Activated T-cell treated with anti-CD3 and anti-CD28 coated beads, Interleukin-2, amount 50 U/mL, for 24 hours (primary cell): ENCODE measurements around the gene IL17C.
"Not testable (repeated sequence)": the region's sequence is repeated elsewhere in the genome, so short reads cannot be mapped to it uniquely, and the experiment has no call there.

Experiments
- DNase-seq: peaks from one replicate; pipeline ENCODE4 v3.0.0-alpha.2; 2020
- H3K27ac Mint-ChIP-seq: 2 replicates; pipeline ENCODE4 v1.8.0; 2020; ENCODE audit warnings: mild to moderate bottlenecking, mixed read lengths
- H3K27me3 Mint-ChIP-seq: 2 replicates; pipeline ENCODE4 v1.8.0; 2020; ENCODE audit warnings: mixed read lengths
- H3K36me3 Mint-ChIP-seq: 2 replicates; pipeline ENCODE4 v1.8.0; 2020; ENCODE audit warnings: low read depth, mixed read lengths
- H3K4me1 Mint-ChIP-seq: 2 replicates; pipeline ENCODE4 v1.8.0; 2020; ENCODE audit warnings: low read depth, mixed read lengths
- H3K4me3 Mint-ChIP-seq: 2 replicates; pipeline ENCODE4 v1.8.0; 2020; ENCODE audit warnings: mild to moderate bottlenecking, moderate library complexity, mixed read lengths
- H3K9me3 Mint-ChIP-seq: 2 replicates; pipeline ENCODE4 v1.8.0; 2020; ENCODE audit warnings: mixed read lengths

The IL17C gene

DNA sequence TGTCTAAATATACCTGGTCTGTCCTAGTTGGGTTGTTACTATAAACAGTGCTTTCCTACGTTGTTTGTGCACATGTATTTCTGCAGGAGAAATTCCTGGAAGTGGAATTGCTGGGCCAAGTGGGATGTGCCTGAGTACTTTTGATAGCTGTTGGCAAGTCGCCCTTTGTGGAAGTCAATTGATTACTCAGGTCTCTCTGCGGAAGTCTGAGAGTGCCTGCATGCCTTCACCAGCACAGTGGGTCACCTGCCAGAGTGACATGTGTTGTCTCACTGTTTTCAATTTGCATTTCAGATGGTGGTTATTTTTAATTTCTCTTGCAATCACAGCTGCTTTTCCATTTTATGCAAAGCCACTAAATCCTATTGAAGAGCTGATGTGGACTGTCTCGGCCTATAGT is 26.8 kb downstream of the IL17C start:
- Mint-ChIP-seq H3K9me3 (no peaks in the 10 kb centered on the region), H3K36me3 (peaks cover 16% of the 10 kb centered on the region), H3K4me1 (peaks cover 19% of the 10 kb centered on the region), H3K27me3 (no peaks in the 10 kb centered on the region), H3K27ac (no peak overlapping the region), H3K4me3 (peak overlapping the region; percentile 2)
- no peak for DNase-seq

DNA sequence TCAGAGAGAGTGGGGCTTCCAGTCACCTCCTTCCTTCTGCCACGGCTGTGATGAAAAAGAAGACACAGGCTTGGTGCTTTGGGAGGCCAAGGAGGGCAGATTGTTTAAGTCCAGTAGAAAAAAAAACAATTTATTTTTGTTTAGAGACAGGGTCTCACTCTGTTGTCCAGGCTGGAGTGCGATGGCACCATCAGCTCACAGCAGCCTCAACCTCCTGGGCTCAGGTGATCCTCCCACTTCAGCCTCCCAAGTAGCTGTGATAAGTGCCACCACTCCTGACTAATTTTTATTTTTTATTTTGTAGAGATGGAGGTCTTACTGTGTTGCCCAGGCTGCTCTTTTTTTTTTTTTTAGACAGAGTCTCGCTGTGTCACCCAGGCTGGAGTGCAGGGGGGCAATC is 27.2 kb downstream of the IL17C start:
- H3K4me3 Mint-ChIP-seq, result no peak overlapping the region
- peaks cover 18% of the 10 kb centered on the region for H3K4me1 Mint-ChIP-seq
- H3K36me3 Mint-ChIP-seq, result peaks cover 15% of the 10 kb centered on the region
- H3K27ac Mint-ChIP-seq, result no peak overlapping the region
- H3K9me3 Mint-ChIP-seq, result no peaks in the 10 kb centered on the region
- no peaks in the 10 kb centered on the region for H3K27me3 Mint-ChIP-seq
- no peak for DNase-seq

DNA sequence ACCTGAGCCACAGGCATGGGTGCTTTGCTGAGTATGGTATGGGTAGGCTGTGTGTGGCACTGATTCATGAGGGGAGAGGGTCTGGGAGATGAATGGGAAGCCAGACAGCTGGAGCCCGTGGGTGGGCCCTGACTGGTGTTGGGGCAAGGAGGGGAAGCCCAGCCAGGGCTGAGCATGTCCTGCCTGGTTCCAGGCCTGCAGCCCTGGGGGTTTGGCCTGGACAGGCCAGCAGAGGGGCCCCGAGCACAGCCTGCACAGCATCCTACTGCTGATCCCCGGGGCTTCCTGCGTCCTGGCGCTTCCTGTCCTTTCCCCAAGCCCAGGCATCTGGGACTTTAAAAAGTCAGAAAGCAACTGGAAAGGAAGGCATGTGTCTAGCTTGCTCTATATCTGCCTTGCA is 29.1 kb downstream of the IL17C start:
- Mint-ChIP-seq H3K4me1 (peaks cover 6% of the 10 kb centered on the region), H3K36me3 (peaks cover 11% of the 10 kb centered on the region), H3K4me3 (no peak overlapping the region), H3K27ac (no peak overlapping the region), H3K27me3 (no peaks in the 10 kb centered on the region), H3K9me3 (no peaks in the 10 kb centered on the region)
- DNase-seq, result no peak

DNA sequence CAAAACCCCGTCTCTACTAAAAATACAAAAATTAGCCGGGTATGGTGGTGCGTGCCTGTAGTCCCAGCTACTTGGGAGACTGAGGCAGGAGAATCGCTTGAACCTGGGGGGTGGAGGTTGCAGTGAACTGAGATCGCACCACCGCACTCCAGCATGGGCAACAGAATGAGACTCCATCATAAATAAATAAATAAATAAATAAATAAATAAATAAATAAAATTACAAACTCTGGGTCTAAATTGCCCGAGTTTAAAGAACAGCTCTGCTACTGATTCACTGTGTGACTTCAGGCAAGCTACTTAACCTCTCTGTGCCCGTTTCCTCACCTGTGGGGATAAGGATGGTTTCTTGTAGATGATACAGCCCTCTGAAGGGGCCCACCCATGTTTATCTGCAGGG is 31.1 kb downstream of the IL17C start:
- not testable (repeated sequence) for H3K27ac Mint-ChIP-seq, H3K27me3 Mint-ChIP-seq, H3K4me1 Mint-ChIP-seq, H3K9me3 Mint-ChIP-seq, H3K4me3 Mint-ChIP-seq, DNase-seq, H3K36me3 Mint-ChIP-seq

DNA sequence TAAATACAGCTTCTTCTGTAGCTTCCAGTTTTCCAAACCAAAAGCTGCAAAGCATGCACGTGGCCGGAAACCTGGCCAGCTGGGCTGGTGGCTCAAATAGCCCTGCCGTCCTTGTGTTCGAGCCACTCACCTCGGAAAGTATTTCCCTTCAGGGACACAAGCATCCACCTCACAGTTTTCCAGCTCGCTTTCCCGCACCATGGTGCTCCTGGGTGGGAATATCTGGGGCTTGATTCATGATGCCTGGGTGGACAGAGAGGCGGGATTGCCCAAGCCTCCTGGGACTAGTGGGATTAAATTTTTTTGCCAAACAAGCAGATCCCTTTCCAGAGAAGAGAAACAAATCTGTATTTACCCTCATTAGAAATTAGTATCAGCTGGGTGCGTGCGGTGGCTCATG is 31.6 kb downstream of the IL17C start:
- Mint-ChIP-seq H3K36me3 (peaks cover 6% of the 10 kb centered on the region), H3K9me3 (no peaks in the 10 kb centered on the region), H3K27me3 (no peaks in the 10 kb centered on the region), H3K27ac (no peak overlapping the region), H3K4me3 (no peak overlapping the region), H3K4me1 (peaks cover under 1% of the 10 kb centered on the region)
- DNase-seq, result no peak

DNA sequence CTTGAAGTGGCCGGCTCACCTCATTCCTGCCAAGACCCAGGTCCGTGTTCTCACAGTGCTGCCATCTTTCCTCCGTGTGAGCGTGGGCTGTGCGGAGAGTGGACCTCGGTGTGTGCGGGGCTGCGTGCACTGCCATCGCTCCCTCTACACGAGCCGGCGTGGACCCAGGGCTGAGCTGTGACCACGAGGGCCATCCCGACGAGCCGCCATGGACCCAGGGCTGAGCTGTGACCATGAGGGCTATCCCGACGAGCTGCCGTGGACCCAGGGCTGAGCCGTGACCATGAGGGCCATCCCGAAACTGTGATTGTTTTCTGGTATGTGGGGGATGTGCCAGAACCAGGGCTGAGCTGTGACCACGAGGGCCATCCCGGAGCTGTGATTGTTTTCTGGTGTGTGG is 33.4 kb downstream of the IL17C start:
- H3K27ac Mint-ChIP-seq, result no peak overlapping the region
- no peaks in the 10 kb centered on the region for H3K9me3 Mint-ChIP-seq
- no peak overlapping the region for H3K4me3 Mint-ChIP-seq
- peaks cover 6% of the 10 kb centered on the region for H3K36me3 Mint-ChIP-seq
- DNase-seq, result no peak
- H3K4me1 Mint-ChIP-seq, result no peaks in the 10 kb centered on the region
- H3K27me3 Mint-ChIP-seq, result no peaks in the 10 kb centered on the region

DNA sequence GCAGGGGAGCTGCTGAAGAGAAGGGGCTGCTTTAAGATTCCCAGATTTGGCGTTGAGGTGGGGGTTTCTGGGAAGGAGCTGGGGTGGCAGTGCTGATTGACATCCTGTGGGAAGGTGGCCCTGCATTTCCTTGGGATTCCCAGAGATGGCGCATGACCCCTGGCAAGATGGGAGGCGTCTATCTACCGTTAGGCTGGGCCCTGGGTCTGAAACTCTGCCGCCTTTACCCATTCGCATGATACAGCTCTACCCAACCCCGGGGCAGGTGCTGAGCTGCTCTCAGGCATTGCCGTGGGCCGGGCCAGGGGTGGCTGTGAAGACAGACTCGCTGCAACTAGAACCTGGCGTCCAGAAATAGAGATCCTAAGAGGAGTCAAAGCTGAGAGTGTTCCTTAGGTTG is 34.4 kb downstream of the IL17C start:
- H3K4me1 Mint-ChIP-seq, result no peaks in the 10 kb centered on the region

DNA sequence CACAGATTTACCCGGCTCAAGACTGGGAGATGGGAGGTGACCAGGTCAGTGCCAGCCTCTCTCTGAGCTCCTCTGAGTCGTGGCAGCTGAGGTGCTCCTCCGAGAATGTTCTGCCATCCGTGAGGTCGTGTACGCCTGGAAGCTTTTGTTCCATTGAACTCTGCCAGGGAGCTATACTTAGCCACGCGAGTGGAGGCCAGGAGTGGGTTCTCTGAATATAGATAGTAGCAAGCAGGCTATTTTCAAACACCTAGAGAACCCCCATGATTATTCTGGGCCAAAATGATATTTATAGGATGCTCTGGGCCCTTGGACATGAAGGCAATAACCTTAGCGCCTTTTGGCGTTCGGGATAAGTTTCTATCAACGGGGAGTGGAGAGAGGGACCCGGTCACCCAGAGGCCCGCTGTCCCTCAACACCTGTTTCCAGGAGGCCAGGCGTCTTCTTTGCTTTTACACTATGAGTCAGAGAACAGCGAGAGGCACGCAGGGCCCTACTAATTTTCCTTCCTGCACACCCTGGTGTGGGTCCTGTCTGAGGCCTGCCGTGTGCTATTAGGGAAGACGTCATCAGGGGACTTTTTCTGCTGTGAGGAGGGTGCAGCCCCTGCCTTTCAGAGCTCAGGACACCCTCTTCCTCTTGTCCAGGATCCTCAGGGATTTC is 35.5 kb downstream of the IL17C start:
- Mint-ChIP-seq H3K4me1 (no peaks in the 10 kb centered on the region), H3K36me3 (peaks cover 2% of the 10 kb centered on the region), H3K27ac (no peak overlapping the region), H3K27me3 (no peaks in the 10 kb centered on the region), H3K9me3 (no peaks in the 10 kb centered on the region), H3K4me3 (no peak overlapping the region)
- no peak for DNase-seq

More for the DNA sequence above, 34.4 kb downstream of the IL17C start:
- Mint-ChIP-seq H3K36me3 (peaks cover 8% of the 10 kb centered on the region), H3K4me3 (no peak overlapping the region), H3K9me3 (no peaks in the 10 kb centered on the region), H3K27me3 (no peaks in the 10 kb centered on the region), H3K27ac (no peak overlapping the region)
- no peak for DNase-seq

DNA sequence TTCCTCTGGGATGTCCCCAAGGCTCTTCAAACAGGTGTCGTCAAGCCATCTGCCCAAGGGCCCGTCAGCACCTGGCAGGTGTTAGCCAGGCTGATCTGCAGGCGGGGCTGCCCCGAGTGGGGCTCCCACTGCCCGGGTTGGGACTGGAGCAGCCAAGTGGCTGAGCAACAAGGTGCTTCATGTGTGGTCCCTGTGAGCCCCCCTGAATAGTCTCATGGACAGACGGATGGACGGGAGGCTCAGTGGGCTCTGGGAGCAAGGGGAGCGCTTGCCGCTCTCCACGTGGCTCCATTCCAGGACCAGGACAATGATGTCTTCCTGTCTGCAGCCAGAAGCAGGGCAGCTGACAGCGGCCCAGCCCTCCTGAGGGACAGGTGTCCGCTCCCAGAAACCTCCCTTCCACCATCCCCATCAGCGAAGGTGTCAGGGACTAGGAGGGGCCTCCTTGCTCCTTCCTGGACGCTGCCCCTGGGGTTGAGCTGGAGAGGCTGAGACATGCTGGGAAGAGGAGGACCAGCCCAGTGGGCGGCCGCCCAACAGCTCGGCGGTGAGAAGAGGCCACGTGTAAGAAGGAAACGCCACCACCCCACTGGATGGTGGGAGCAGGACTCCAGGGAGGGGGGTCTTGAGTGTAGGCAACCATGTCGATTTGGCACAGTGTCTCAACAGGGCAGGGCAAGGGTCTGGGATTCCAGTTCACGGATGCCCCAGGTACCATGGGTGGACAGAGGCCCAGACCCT is 38.3 kb downstream of the IL17C start:
- no peaks in the 10 kb centered on the region for H3K9me3 Mint-ChIP-seq
- H3K4me1 Mint-ChIP-seq, result peaks cover 12% of the 10 kb centered on the region
- no peak overlapping the region for H3K27ac Mint-ChIP-seq
- peaks cover 4% of the 10 kb centered on the region for H3K36me3 Mint-ChIP-seq
- H3K27me3 Mint-ChIP-seq, result no peaks in the 10 kb centered on the region
- DNase-seq, result no peak
- no peak overlapping the region for H3K4me3 Mint-ChIP-seq

DNA sequence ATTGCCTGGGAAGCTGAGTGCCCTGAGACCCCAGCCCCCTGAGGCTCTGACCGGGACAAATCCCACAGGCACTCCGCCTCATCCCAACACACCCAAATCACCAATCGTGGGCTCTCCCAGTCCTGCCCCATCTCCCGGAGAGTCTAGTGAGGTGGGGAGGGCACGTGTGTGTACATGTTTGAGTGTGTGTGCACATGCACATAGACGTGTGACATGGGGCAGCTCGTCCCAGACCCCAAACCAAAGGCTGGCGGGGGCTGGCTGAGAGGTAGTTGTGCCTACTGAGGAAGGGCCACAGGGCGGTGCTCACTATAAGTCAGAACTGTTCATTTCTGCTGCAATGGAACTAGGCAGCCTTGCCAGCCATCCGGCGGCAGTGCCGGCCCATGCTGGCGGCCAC is 39.3 kb downstream of the IL17C start:
- Mint-ChIP-seq H3K27me3 (no peaks in the 10 kb centered on the region), H3K27ac (no peak overlapping the region), H3K9me3 (no peaks in the 10 kb centered on the region), H3K36me3 (peaks cover 4% of the 10 kb centered on the region), H3K4me1 (peaks cover 21% of the 10 kb centered on the region), H3K4me3 (no peak overlapping the region)
- no peak for DNase-seq

DNA sequence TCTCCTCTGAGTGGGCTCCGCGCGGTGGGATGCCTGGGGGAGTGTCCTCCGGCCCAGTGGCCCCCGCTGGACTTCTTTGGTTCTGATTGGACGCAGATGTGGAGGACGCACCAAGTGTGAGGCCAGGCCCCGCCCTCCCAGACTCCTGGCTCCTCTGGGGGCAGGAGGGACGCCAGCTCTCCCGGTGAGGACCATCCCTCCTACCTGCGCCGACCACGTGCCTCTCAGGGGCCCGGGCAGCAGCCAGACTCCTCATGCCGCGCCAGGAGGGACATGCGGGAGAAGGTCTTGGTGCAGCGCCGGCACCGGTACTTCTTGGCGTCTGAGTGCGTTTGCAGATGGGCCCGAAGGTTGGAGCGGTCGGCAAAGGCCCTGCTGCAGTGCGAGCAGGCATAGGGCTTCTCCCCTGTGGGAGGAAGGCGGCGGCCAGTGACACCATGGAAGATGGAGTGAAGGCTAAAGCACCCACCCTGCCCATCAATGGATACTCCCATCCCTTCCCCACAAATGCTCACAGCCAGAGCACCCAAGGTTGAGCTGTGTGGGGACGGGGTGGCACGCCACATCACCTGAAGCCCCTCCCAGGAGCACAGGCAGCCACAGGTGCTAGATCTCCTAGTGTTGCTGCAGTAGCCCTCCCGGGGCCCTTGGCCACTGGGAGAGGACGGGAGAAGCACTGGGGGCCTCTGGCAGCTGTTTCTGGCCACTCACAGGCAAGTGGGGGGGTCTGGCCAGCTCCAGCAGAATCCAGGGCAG is 40.0 kb downstream of the IL17C start:
- H3K27ac Mint-ChIP-seq, result no peak overlapping the region
- no peak overlapping the region for H3K4me3 Mint-ChIP-seq
- peaks cover 21% of the 10 kb centered on the region for H3K4me1 Mint-ChIP-seq
- H3K9me3 Mint-ChIP-seq, result no peaks in the 10 kb centered on the region
- DNase-seq, result no peak
- H3K27me3 Mint-ChIP-seq, result no peaks in the 10 kb centered on the region
- peaks cover 4% of the 10 kb centered on the region for H3K36me3 Mint-ChIP-seq

DNA sequence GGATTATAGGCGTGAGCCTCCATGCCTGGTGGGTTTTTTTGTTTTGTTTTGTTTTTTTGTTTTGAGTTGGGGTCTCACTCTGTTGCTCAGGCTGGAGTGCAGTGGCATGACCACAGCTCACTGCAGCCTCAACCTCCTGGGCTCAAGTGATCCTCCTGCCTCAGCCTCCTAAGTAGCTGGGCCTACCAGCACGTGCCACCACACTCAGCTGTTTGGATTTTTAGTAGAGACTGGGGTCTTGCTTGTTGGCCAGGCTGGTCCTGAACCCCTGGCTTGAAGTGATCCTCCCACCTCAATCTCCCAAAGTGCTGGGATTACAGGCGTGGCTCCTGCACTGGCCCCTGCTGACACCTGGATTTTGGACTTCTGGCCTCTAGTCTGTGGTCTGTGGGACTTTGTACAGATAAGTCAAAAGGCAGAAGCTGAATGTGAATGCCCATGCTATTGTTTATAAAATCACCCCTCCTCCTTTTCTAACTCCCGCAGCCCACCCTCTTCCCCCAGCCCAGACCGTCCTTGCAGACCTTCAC is 42.2 kb downstream of the IL17C start:
- Mint-ChIP-seq H3K36me3 (peaks cover 4% of the 10 kb centered on the region), H3K4me1 (peaks cover 43% of the 10 kb centered on the region), H3K4me3 (no peak overlapping the region), H3K27me3 (no peaks in the 10 kb centered on the region), H3K27ac (peak overlapping the region; percentile 94), H3K9me3 (no peaks in the 10 kb centered on the region)
- DNase-seq, result no peak

DNA sequence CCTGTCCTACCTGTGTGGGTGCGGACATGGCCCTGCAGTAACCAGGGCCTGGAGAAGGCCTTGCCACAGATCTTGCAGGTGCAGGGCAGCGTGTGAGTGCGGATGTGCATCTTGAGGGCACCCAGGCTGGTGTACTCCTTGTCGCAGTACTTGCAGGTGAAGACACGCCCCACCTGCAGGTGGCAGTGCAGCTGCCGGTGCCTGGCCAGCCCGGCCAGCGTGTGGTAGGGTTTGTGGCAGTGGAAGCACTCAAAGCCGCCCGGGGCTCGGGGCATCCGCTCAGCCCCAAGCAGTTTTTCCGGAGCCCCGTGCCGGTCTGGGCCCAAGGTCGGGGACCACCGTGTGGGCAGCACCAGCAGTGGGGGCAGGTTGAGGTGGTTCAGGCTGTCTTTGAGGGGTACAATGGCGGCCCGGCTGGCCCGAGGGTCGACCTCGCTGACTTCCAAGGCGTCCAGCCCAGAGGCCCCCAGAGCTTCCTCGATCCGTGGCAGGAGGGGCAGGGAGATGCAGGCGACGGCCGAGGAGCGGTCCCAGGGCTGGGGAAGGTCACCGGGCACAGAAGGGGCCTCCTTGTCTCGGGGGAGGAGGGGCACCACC is 42.8 kb downstream of the IL17C start:
- Mint-ChIP-seq H3K27me3 (no peaks in the 10 kb centered on the region), H3K4me1 (peaks cover 43% of the 10 kb centered on the region), H3K4me3 (peak overlapping the region; percentile 64), H3K9me3 (no peaks in the 10 kb centered on the region), H3K27ac (peak overlapping the region; percentile 94), H3K36me3 (peaks cover 4% of the 10 kb centered on the region)
- peak; percentile 65 for DNase-seq

DNA sequence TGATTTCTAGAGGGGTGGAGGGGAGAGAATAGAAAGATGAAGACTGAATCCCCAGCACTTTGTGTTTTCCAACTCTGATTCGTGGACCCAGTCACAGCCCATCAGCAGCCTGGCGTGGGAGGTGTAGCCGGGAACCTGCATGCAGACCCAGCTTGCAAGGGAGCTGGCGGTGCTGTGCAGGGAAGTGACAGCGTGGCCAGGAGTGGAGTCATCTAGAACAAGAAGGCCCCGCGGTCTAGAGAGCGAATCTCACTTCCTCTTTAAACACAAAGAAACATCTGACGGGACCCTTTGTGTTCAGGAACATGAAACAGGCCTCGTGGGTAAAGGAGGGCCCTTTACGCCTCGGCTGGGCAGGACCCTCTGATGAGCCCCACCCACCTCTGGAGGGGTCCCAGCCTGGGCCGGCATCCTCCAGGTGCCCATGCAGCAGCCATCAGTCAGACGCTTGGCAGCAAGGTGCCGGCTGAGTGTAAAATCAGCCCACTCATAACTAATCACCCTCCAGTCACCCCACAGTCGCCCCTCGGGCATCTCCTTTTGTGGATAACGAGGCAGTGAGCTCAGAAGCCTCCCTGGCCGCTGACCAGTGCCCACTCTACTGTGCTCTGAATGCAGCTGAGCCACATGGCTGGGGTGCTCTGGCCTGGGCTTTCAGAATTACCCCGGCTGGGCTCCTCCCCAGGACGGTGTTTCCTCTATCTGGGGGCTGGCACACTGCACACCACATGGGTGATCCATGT is 43.5 kb downstream of the IL17C start:
- H3K4me3 Mint-ChIP-seq, result peak overlapping the region; percentile 64
- no peaks in the 10 kb centered on the region for H3K27me3 Mint-ChIP-seq
- peaks cover 43% of the 10 kb centered on the region for H3K4me1 Mint-ChIP-seq
- H3K27ac Mint-ChIP-seq, result peak overlapping the region; percentile 94
- peak; percentile 80 for DNase-seq
- peaks cover 3% of the 10 kb centered on the region for H3K36me3 Mint-ChIP-seq
- no peaks in the 10 kb centered on the region for H3K9me3 Mint-ChIP-seq
